Heart right ventricle (tissue), 16 donors: ENCODE results near the gene TPCN1. TPM values are rescaled to one million over a fixed set of nuclear protein-coding genes. Genes with fewer than 3 reads are reported as not detected.

Experiments used
- ATAC-seq, 8 donors: fragments of 200-7000 bp; cut with Tn5 transposase; one replicate each; pipeline ENCODE4 v1.9.1; 2020; ENCODE audit warnings: mild to moderate bottlenecking in 8 of 8, moderate library complexity in 8 of 8, moderate number of reproducible peaks in 1 of 8
- DNase-seq, 2 donors: peaks; one replicate each; pipeline ENCODE4 v3.0.0-alpha.2; 2020
- H3K27ac ChIP-seq, 10 donors: fragments of 200-600 bp; sonication (generic) in 2 of 10; one replicate each; pipeline versions ENCODE4 v1.5.0 to v1.8.0; 2020 to 2022; ENCODE audit warnings: mild to moderate bottlenecking in 3 of 10
- H3K27me3 ChIP-seq, 7 donors: fragments of 200-600 bp; one replicate each; pipeline ENCODE4 v1.8.0; 2021 to 2022; ENCODE audit warnings: mild to moderate bottlenecking in 2 of 7
- H3K36me3 ChIP-seq, 9 donors: fragments of 200-600 bp; sonication (generic) in 1 of 9; one replicate each; pipeline versions ENCODE4 v1.5.0 to v1.8.0; 2020 to 2022; ENCODE audit warnings: mild to moderate bottlenecking in 2 of 9
- H3K4me1 ChIP-seq, 9 donors: fragments of 200-600 bp; sonication (generic) in 1 of 9; one replicate each; pipeline versions ENCODE4 v1.5.0 to v1.8.0; 2020 to 2022; ENCODE audit warnings: mild to moderate bottlenecking in 4 of 9
- H3K4me3 ChIP-seq, 10 donors: fragments of 200-600 bp; sonication (generic) in 2 of 10; one replicate each; pipeline versions ENCODE4 v1.5.0 to v1.8.0; 2020 to 2022; ENCODE audit warnings: mild to moderate bottlenecking in 7 of 10, moderate library complexity in 2 of 10
- H3K9me3 ChIP-seq, 11 donors: fragments of 200-600 bp in 10 of 11; sonication (generic) in 2 of 11; one replicate each; pipeline versions ENCODE4 v1.5.0 to v1.8.0; 2013 to 2022; ENCODE audit warnings: mild to moderate bottlenecking in 2 of 11, control low read depth in 1 of 11, moderate library complexity in 1 of 11
- WGBS, 2 donors: extraction: QIAGEN DNeasy Blood & Tissue Kit; methylation state at CpG; one replicate each; pipeline ENCODE4 v1.1.7; 2013; ENCODE audit warnings: inconsistent platforms in 1 of 2; 5-methylcytosine and 5-hydroxymethylcytosine counted together
- intact Hi-C, 10 donors: fragments of 100-400 bp; cut with DNase I; formaldehyde crosslinking; loops; one replicate each; pipeline versions ENCODE4 v1.11.1 to v1.14.2; 2022
- polyA plus RNA-seq, 2 donors: library from polyadenylated mRNA; stranded (reverse); fragments of 200-250 nt; gene quantifications; one replicate each; pipeline ENCODE4 v1.2.3, GENCODE V29; 2013
- total RNA-seq, 10 donors: library from RNA; stranded (reverse); fragmentation: NEBNext Ultra II Directional in 3 of 10; extraction: Animal tissue kit (Norgen Biotek cat#: 25700) in 3 of 10; gene quantifications; one replicate each; pipeline versions ENCODE4 v1.2.1 to v1.2.4, GENCODE V29; 2021 to 2023
- TF ChIP-seq, protein P1 (sequence below), 9 donors: fragments of 200-600 bp; sonication (generic) in 2 of 9; IDR thresholded peaks; one replicate each; pipeline versions ENCODE4 v1.5.0 to v1.8.0; 2021 to 2022; ENCODE audit warnings: antibody characterized with exemption in 9 of 9, mild to moderate bottlenecking in 5 of 9, moderate library complexity in 1 of 9
- donor health status: Arrhythmogenic right ventricular cardiomyopathy.
- donor health status: ischemic (EF 13 %, LVEDD 7.1; RV severe dilation, severe dysfunction).
- donor health status: healthy with polysubstance abuse.
- donor health status: DM: no; HTN: yes; CAD: no.
- donor health status: DM: no; HTN: no; CAD: no.
- donor health status: ischemic (EF 25% LVEDD 6.9; RV normal size, moderate dysfunction).
- donor health status: ischemic (EF 25% LVEDD 5.7; RV mildly dilated, moderate dysfunction).
- donor health status: healthy.
- donor health status: DM: yes; HTN: yes; CAD: no.
- donor health status: Ischemic cardiomyopathy.
- donor health status: ischemic (EF 35%, LVEDD 5.7; RV mildly dilated, moderate dysfunction).
- donor health status: nonischemic (EF 11% LVEDD 7.7; RV severe dilation, severe dysfunction).
- donor health status: DM: yes; HTN: yes; CAD: no.
- donor health status: PGD.
- donor health status: ischemic (EF 29% LVEDD 5.4; RV normal size, mild dysfunction).
- donor health status: nonischemic (EF 23%, LVEDD 6.1; RV moderate dilation, normal function).

The TPCN1 gene
- total and polyA plus RNA-seq, 12 donors = 16.4 to 163 (median 127) TPM

DNA sequence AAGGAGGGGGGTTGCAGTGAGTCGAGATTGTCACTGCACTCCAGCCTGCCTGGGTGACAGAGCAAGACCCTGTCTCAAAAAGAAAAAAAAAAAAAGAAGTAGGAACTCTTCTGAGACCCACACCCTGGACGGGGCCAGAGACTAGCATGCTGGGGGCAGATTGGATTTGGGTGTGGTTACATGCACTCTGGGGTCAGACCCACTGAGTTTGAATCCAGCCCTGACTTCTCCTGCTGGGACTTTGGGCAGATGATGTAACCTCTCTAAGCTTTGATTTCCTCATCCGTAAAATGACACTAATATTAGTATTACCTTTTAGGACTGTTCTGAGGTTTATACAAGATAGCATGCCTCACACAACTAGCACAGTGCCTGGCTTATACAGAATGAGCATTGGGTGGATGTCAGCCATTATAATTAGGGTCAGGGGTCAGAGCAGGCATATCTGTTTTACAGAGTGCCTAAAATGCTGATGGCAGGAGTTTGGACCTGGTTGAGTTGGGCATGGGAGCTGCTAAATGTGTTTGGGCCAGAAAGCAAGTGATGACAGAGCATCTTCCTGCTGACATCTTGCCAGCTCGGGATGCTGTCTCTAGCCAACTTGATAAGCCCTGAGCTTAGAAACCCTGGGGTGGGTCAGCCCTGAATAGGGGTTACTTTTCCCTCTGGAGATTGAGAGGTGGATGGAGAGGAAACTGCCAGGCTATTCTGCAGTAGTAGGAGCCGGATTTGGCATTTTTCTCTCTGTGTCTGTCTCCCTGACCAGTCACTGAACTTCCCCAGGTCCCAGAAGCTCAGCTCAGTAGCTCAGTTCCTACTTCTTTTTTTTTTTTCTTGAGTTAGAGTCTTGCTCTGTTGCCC lies 15.5 kb downstream of the TPCN1 start:
- ATAC-seq (peak in 5 of 8 donors; percentile 2 to 45 (median 15)), DNase-seq (no peak)
- WGBS, 2 donors = 45 to 51% methylated on average over 5 of the region's 5 CpGs
- no peak overlapping the region for H3K4me3 ChIP-seq
- H3K36me3 ChIP-seq = peaks cover 0 to 73% (median 15%) of the 10 kb centered on the region in 9 donors
- H3K27me3 ChIP-seq = no peaks in the 10 kb centered on the region
- intact Hi-C loops = loop anchor here in 1 of 10 donors (5.0 kb wide), 1 partner anchor 39 kb away; no protein-coding TSS in a partner anchor
- no peaks in the 10 kb centered on the region for H3K9me3 ChIP-seq
- peaks cover 44 to 100% (median 93%) of the 10 kb centered on the region in 9 donors for H3K4me1 ChIP-seq
- H3K27ac ChIP-seq = peak overlapping the region in 9 of 10 donors; percentile 30 to 98 (median 83)
- TF ChIP-seq, protein P1, sequence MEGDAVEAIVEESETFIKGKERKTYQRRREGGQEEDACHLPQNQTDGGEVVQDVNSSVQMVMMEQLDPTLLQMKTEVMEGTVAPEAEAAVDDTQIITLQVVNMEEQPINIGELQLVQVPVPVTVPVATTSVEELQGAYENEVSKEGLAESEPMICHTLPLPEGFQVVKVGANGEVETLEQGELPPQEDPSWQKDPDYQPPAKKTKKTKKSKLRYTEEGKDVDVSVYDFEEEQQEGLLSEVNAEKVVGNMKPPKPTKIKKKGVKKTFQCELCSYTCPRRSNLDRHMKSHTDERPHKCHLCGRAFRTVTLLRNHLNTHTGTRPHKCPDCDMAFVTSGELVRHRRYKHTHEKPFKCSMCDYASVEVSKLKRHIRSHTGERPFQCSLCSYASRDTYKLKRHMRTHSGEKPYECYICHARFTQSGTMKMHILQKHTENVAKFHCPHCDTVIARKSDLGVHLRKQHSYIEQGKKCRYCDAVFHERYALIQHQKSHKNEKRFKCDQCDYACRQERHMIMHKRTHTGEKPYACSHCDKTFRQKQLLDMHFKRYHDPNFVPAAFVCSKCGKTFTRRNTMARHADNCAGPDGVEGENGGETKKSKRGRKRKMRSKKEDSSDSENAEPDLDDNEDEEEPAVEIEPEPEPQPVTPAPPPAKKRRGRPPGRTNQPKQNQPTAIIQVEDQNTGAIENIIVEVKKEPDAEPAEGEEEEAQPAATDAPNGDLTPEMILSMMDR (IDR thresholded peaks at IDR 0.05) = no peak

DNA sequence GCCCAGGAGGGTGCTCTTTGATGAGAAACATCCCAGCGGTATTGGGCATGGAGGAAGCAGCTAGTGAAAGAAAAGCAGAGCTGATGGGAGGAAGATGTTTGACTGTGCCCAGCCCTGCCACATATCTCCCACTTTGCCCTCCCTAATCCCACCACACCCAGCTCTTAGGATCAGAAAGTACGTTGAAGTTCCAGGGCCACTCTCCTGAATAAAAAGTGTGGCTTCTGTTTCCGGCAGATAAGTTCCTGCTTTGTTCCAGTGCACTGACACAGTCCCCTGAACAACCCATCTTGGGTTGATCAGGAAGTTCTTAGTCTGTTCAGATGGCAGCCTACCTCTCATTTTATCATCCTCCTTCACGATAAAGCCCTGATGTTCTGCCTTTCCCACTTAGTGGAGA lies 16.5 kb downstream of the TPCN1 start:
- peaks cover 34 to 100% (median 90%) of the 10 kb centered on the region in 9 donors for H3K4me1 ChIP-seq

GRCh38 chr12:113238309-113238708 lies 17.0 kb downstream of the TPCN1 start:
- intact Hi-C loops = loop anchor here in 1 of 10 donors (5.0 kb wide), 1 partner anchor 41 kb away; no protein-coding TSS in a partner anchor
- WGBS, 2 donors = 52 to 55% methylated on average over 3 of the region's 3 CpGs
- H3K36me3 ChIP-seq = peaks cover 0 to 73% (median 12%) of the 10 kb centered on the region in 9 donors

More for the DNA sequence above, 16.5 kb downstream of the TPCN1 start:
- Histone ChIP-seq H3K27ac (peak overlapping the region in 8 of 10 donors; percentile 50 to 98 (median 84)), H3K27me3 (no peaks in the 10 kb centered on the region), H3K36me3 (peaks cover 0 to 73% (median 9%) of the 10 kb centered on the region in 9 donors), H3K9me3 (no peaks in the 10 kb centered on the region), H3K4me3 (no peak overlapping the region)
- ATAC-seq = no peak
- DNase-seq = no peak
- WGBS, 2 donors = 59 to 60% methylated on average over 4 of the region's 4 CpGs
- TF ChIP-seq, protein P1 (IDR thresholded peaks at IDR 0.05) = no peak
- intact Hi-C loops = loop anchor here in 1 of 10 donors (5.0 kb wide), 1 partner anchor 40 kb away; no protein-coding TSS in a partner anchor

DNA sequence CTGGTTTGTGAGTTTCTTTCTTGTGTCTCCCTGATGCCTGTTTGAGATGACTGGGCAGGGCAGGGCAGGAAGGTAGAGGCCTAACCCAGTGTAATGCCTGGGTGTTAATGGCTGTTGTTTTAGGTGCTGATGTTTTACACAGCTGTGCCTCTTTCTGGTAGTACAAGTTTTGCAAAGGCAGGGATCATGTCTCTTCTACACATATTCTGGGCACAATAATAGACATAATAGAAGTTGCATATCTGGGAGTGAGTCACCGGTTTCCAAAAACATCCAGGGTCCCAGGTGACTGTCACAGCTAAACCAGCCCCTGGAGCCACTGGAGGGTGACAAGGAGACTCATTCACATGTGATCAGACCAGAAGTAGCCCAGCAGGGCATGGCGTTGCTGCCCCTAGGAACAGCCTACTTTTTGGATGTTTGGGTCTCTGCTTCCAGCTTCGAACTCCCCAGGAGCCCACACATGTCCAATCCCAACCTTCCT lies 18.1 kb downstream of the TPCN1 start:
- 49 to 53% methylated on average over 3 of the region's 3 CpGs for WGBS, 2 donors
- H3K36me3 ChIP-seq = peaks cover 0 to 64% (median 12%) of the 10 kb centered on the region in 9 donors
- intact Hi-C loops = loop anchor here in 1 of 10 donors (5.0 kb wide), 1 partner anchor 42 kb away; no protein-coding TSS in a partner anchor
- peaks cover 29 to 100% (median 87%) of the 10 kb centered on the region in 9 donors for H3K4me1 ChIP-seq
- H3K9me3 ChIP-seq = no peaks in the 10 kb centered on the region
- TF ChIP-seq, protein P1 (IDR thresholded peaks at IDR 0.05) = no peak
- H3K27ac ChIP-seq = peak overlapping the region; percentile 22 to 98 (median 69)
- DNase-seq (no peak), ATAC-seq (peak in 6 of 8 donors; percentile 1 to 44 (median 9))
- H3K4me3 ChIP-seq = no peak overlapping the region
- H3K27me3 ChIP-seq = no peaks in the 10 kb centered on the region

More at GRCh38 chr12:113238309-113238708, 17.0 kb downstream of the TPCN1 start:
- no peaks in the 10 kb centered on the region for H3K9me3 ChIP-seq
- TF ChIP-seq, protein P1 (IDR thresholded peaks at IDR 0.05) = no peak
- ATAC-seq = no peak
- H3K4me1 ChIP-seq = peaks cover 29 to 100% (median 87%) of the 10 kb centered on the region in 9 donors
- H3K27ac ChIP-seq = peak overlapping the region in 6 of 10 donors; percentile 68 to 98 (median 90)
- no peak for DNase-seq
- H3K27me3 ChIP-seq = no peaks in the 10 kb centered on the region
- no peak overlapping the region for H3K4me3 ChIP-seq
